Neuron (in vitro differentiated cells): Measurements from ENCODE around the gene IMPG2.

Experiments
- H2AFZ ChIP-seq: one replicate; pipeline ENCODE4 v1.6.1; 2013; ENCODE audit warnings: low read depth, mild to moderate bottlenecking, inconsistent platforms, low read length, moderate library complexity
- H3K27me3 ChIP-seq: one replicate; pipeline ENCODE4 v1.6.1; 2013; ENCODE audit warnings: low read length; ENCODE audit not compliant: insufficient read depth
- H3K36me3 ChIP-seq: one replicate; pipeline ENCODE4 v1.6.1; 2013; ENCODE audit warnings: low read length; ENCODE audit not compliant: insufficient read depth
- H3K4me1 ChIP-seq: one replicate; pipeline ENCODE4 v1.6.1; 2013; ENCODE audit warnings: low read length; ENCODE audit not compliant: insufficient read depth
- H3K4me3 ChIP-seq: 2 replicates; pipeline ENCODE4 v1.5.1; 2013; ENCODE audit warnings: mild to moderate bottlenecking, low read length, moderate library complexity
- H3K9me3 ChIP-seq: one replicate; pipeline ENCODE4 v1.6.1; 2013; ENCODE audit warnings: low read length

IMPG2 gene

DNA sequence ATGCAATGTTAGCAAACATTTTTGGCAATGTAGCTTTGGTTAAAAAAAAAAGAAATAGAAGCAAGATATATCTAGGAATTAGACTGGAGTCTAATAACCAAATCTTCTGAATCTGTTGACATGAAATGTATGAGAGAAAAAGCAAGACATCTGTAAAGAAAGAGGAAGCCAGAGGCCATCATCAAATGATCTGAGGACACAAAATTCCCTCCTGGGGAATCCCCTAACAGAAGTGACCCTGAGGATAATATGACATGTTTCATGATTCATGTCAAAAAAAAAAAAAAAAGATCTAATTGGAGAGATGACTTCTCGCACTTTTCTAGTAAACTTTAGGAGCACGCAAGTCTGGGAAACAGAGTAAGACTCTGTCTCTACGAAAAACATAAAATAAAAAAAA lies 70.9 kb downstream of the IMPG2 start:
- H3K27me3 ChIP-seq, result no peaks in the 10 kb centered on the region
- peaks cover 13% of the 10 kb centered on the region for H3K4me1 ChIP-seq
- no peaks in the 10 kb centered on the region for H3K9me3 ChIP-seq
- H3K4me3 ChIP-seq, result no peak overlapping the region
- H3K36me3 ChIP-seq, result no peaks in the 10 kb centered on the region
- H2AFZ ChIP-seq, result no peak overlapping the region

DNA sequence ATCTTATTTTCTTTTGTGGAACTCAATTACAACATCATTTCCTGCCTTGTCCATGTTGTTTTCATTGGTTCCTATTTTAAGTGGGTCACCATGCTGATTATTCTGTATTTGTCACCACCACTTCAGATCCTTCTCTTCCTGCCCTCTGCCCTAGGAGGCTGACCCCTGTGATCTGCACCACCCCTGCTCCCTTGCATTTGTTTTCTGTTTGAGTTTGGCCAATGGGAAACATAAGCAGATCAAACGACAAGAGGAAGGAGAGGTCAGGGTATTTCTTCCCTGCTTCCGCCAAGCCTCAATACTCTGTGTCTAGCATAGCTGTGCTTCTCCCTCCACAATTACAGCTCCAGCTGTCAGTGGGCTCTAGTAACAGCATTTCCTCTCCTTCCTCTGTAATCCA lies 71.6 kb downstream of the IMPG2 start:
- Histone ChIP-seq H3K36me3 (no peaks in the 10 kb centered on the region), H3K9me3 (no peaks in the 10 kb centered on the region), H2AFZ (no peak overlapping the region), H3K4me1 (peaks cover 13% of the 10 kb centered on the region), H3K4me3 (no peak overlapping the region), H3K27me3 (no peaks in the 10 kb centered on the region)

DNA sequence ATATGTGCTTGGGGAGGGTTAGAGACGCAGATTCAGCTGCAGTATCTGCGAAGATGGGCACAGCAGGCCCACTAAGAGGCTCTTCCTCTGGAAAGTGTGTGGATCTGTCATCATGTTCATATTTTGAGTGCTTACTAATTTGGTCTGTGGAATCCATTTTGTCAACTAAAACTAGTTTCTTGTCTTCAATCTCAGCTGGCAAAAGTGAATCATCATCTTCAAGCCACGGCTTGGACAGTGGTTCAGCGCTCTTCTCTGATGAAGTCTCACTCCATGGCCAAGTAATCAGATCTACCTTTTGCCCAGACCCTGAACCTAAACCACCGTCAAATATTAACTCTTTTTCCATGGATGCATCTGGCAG lies 76.2 kb downstream of the IMPG2 start:
- no peaks in the 10 kb centered on the region for H3K36me3 ChIP-seq
- no peaks in the 10 kb centered on the region for H3K27me3 ChIP-seq
- H3K4me3 ChIP-seq, result no peak overlapping the region
- H3K4me1 ChIP-seq, result peaks cover 3% of the 10 kb centered on the region
- H3K9me3 ChIP-seq, result no peaks in the 10 kb centered on the region
- H2AFZ ChIP-seq, result no peak overlapping the region

DNA sequence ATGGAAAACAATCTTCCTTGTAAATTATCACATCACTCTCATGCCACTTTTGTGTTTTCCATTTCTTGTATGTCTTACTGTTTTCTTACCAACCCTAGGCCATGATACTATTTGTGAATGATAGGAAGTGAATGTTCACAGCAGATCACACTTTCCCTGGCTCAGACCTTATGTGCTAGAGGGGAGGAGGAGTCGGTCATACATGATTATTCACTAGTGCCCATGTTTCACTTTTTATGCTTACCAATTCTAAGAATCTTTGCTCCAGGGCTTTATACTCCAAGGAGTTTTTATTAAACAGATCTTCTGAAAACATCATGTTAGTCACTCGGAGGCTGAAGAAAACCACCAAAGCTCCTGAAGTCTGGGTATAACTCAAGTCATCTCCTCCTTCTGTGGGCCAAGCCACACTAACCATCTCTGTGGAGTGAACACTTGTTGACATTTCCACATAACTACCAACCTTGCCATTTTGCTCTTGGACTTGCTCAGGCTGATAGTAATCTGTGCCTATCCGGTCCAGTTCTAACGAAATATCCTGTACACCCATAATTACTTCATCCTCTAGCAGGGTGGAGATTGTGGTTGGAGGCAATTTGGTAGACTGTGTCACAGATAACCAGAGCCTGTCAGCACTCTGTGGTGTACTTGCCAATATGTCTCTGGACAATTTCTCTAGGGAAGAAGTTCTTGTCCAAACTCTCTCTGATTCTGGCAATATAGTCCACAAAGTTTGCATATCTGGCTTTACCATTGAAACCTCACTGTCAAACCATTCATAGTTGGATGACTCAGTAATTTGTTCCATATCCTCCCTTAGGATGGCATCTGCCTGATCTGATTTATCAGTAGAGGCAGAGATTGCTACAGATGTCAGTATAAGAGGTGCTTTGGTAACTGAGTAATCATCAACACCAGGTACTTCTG lies 76.8 kb downstream of the IMPG2 start:
- no peaks in the 10 kb centered on the region for H3K9me3 ChIP-seq
- H3K27me3 ChIP-seq, result no peaks in the 10 kb centered on the region
- H2AFZ ChIP-seq, result no peak overlapping the region
- H3K36me3 ChIP-seq, result no peaks in the 10 kb centered on the region
- peaks cover 3% of the 10 kb centered on the region for H3K4me1 ChIP-seq
- no peak overlapping the region for H3K4me3 ChIP-seq

DNA sequence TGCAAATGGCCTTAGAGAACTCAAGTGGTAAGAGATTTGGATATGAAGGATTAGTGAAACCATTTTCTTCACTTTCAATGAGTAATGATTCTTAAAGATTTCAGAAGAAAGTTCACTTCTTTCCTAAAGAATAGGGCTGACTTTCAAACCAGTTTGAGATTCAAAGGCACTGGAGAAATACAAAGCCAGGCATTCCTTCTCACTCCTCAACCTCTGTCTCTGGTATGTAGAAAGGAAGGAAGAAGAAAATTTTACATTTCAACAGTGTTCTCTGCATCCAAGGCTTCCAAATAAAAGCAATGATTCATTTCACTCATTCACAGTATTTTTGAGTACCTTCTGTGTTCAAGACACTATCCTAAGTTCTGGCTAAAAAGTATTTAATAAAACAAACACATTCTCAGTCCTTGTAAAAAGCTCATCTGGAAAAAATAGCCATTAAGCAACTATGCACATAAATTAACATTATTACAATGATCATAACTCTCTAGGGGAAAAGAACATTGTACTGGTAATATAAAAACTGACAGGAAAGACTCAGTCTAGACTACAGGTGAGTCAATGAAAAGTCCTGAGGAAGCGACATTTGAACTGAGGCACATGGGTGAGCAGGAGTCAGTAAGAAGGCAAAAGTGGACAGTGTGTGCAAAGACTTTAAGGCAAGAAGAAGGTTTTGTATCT lies 79.5 kb downstream of the IMPG2 start:
- Histone ChIP-seq H3K9me3 (no peaks in the 10 kb centered on the region), H2AFZ (no peak overlapping the region), H3K4me1 (peaks cover 3% of the 10 kb centered on the region), H3K4me3 (no peak overlapping the region), H3K36me3 (no peaks in the 10 kb centered on the region), H3K27me3 (no peaks in the 10 kb centered on the region)

DNA sequence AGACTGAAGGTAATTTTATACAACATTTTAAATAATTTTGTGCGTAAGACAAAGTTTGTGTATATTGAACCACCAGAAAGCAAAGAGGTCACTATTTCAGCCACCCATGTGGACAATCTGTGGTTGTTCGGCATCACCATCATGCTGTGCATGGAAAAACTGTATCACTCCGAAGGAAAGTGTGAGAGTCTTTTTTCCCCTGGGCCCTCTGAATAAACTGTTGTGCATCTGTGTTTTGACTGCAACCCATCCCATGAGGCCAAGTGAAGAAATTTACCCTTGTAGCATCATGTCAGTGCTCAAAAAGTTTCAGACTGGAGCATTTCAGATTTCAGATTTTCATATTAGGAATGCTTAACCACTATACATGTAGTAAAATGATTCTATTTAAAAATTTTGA lies 85.3 kb downstream of the IMPG2 start:
- Histone ChIP-seq H3K36me3 (no peaks in the 10 kb centered on the region), H3K27me3 (no peaks in the 10 kb centered on the region), H3K9me3 (no peaks in the 10 kb centered on the region), H3K4me1 (no peaks in the 10 kb centered on the region), H2AFZ (no peak overlapping the region), H3K4me3 (no peak overlapping the region)

DNA sequence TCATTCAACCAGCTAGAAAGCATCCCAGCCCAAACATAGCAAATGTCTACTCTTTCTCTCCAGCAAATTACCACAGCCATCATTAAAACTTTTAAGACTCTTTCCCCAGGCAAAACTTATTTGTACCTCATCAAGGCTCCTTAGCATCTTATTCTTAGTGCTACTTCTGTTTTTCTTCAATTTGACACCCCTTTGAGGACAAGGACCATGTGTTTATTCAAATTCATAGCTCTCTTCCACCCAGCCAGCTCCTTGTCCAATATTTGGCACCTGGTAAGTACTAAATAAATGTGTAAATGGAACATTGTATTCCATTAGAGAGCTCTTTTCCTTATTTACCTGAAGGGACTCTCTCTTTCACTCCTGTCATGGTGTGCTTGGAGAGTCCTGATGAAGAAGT lies 89.8 kb downstream of the IMPG2 start:
- no peak overlapping the region for H3K4me3 ChIP-seq
- H2AFZ ChIP-seq, result no peak overlapping the region
- H3K4me1 ChIP-seq, result no peaks in the 10 kb centered on the region
- H3K27me3 ChIP-seq, result no peaks in the 10 kb centered on the region
- no peaks in the 10 kb centered on the region for H3K36me3 ChIP-seq
- no peaks in the 10 kb centered on the region for H3K9me3 ChIP-seq

DNA sequence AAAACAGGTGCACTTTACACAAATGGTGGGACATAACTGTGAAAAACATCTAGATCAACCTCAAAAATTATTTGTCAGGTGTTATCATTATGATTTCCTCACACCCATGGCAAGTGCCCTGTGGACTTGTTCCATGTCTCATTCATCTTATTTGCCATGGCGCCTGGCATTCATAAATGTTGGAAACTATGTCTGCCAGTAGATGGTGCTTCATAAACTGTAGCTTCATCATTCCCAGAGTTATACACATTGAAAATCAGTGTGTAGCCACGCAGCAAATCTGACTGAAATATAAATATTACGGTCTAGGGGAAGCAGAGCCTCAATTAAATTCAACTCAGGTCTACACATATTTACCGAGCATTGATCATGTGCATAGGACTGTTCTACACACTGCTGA lies 90.7 kb downstream of the IMPG2 start:
- no peaks in the 10 kb centered on the region for H3K27me3 ChIP-seq
- no peaks in the 10 kb centered on the region for H3K4me1 ChIP-seq
- no peak overlapping the region for H3K4me3 ChIP-seq
- H3K36me3 ChIP-seq, result no peaks in the 10 kb centered on the region
- no peak overlapping the region for H2AFZ ChIP-seq
- no peaks in the 10 kb centered on the region for H3K9me3 ChIP-seq

DNA sequence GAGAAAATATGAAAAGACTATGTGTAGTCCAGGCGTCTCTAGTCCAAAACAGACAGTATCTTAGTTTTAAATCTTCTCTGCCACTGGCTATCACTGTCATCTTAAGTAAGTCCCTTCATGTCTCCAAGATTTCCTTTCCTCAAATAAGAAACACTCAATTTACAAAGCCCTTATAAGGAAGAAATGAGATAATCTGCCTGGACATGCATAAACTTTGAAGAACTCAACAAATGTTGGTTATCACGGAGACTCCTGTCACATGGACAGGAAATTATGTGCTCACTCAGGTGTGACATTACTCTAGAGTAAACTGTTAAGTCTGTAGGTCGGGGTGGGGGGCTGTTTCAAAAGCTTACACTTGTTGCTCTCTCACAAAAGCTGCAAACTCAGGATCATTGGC lies 91.9 kb downstream of the IMPG2 start:
- Histone ChIP-seq H3K27me3 (no peaks in the 10 kb centered on the region), H3K36me3 (no peaks in the 10 kb centered on the region), H3K4me1 (no peaks in the 10 kb centered on the region), H3K4me3 (no peak overlapping the region), H2AFZ (no peak overlapping the region), H3K9me3 (no peaks in the 10 kb centered on the region)

DNA sequence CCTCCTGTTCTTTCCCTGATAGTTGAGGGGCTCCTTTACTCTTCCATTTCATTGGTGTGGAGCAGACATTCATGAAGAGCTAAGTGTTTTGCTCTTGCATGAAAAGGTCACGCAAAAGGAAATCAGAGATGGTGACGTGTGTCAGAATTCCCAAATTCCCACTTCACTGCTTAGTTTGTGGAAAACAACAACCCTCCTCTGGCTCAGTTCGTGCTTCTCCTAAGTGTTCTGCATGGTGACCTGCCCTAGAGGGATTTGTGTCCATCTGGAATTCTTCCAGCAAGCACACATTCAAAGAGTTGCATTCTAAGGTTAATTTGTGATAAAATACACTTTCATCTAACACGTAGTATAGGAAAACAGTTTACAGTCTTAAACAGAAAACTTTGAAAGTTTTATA lies 95.6 kb downstream of the IMPG2 start:
- Histone ChIP-seq H2AFZ (no peak overlapping the region), H3K36me3 (no peaks in the 10 kb centered on the region), H3K4me1 (no peaks in the 10 kb centered on the region), H3K4me3 (no peak overlapping the region), H3K27me3 (no peaks in the 10 kb centered on the region), H3K9me3 (peaks cover under 1% of the 10 kb centered on the region)

DNA sequence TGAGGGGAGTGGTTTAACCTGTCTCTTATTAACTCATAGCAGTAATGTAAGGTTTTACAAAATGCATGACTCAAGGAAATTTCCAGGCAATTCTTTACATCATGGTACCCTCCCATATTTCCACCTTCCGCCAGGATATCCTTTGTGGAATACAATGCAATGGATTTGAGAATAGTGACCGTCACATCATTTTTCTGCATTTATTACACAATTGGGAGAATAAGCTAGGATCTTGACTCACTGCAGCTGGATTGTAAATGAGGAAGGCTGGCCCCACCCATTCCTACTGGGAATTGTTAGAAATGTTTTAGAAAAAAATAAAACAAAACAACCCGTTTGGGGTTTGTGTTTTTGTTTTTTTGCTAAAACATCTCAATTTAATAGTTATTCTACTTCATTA lies 97.4 kb downstream of the IMPG2 start:
- Histone ChIP-seq H3K4me1 (no peaks in the 10 kb centered on the region), H2AFZ (no peak overlapping the region), H3K9me3 (peaks cover 3% of the 10 kb centered on the region), H3K4me3 (no peak overlapping the region), H3K27me3 (no peaks in the 10 kb centered on the region), H3K36me3 (no peaks in the 10 kb centered on the region)

DNA sequence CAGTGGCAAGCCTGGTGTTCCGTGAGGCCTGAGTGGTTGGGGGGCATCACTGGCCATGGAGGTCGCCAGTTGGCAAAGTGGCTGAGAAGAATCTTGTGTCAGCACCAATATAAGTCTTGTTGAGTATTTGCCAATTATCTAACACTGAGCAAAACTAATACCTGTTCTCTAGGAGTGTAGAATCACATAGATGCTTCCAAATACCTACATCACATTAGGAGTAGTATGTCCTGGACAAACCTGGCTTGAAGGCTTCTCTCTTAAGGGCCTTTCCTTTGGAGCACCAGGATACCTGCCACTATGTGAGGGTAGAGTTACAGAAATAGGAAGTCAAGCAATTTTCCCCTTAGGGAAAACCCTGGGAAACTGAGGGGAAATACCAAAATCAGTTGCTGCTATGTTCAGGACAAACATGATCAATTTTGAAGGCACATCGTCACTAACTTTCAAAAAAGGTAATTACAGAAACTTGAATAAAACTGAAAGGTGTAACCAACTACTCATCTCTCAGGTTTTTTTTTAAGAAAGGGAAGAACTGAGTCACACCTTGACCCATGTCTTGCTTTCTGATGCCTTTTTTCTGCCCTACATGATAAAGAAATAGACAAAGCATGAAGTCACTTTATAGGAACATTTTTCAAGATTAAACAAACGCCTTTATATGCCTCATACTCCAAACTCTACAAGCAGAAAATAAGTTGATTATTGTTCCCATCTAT lies 100.4 kb downstream of the IMPG2 start:
- Histone ChIP-seq H3K27me3 (no peaks in the 10 kb centered on the region), H3K4me3 (no peak overlapping the region), H3K9me3 (peaks cover 3% of the 10 kb centered on the region), H3K4me1 (no peaks in the 10 kb centered on the region), H2AFZ (no peak overlapping the region), H3K36me3 (no peaks in the 10 kb centered on the region)
